Loucy (cell line): ENCODE results near the gene EIF1.

ENCODE experiments used
- H2AFZ ChIP-seq: fragments of 200-600 bp; sonication (generic); 2 replicates; pipeline ENCODE4 v1.6.0; 2016; ENCODE audit warnings: antibody characterized with exemption, mild to moderate bottlenecking, low read length, moderate library complexity
- H3F3A ChIP-seq: fragments of 200-600 bp; 2 replicates; pipeline ENCODE4 v1.6.0; 2016; ENCODE audit warnings: antibody characterized with exemption, low read depth, mild to moderate bottlenecking
- H3K27me3 ChIP-seq: fragments of 200-600 bp; sonication (generic); 2 replicates; pipeline ENCODE4 v1.6.1; 2014; ENCODE audit warnings: low read length, mild to moderate bottlenecking; ENCODE audit not compliant: insufficient read depth, poor library complexity, severe bottlenecking
- H3K36me3 ChIP-seq: fragments of 200-600 bp; sonication (generic); 2 replicates; pipeline ENCODE4 v1.6.1; 2016; ENCODE audit warnings: low read length; ENCODE audit not compliant: insufficient read depth
- H3K4me1 ChIP-seq: fragments of 200-600 bp; sonication (generic); 2 replicates; pipeline ENCODE4 v1.5.1; 2014; ENCODE audit warnings: low read length, mild to moderate bottlenecking; ENCODE audit not compliant: insufficient read depth, poor library complexity, severe bottlenecking
- H3K4me2 ChIP-seq: fragments of 200-600 bp; sonication (generic); 2 replicates; pipeline ENCODE4 v1.6.0; 2014; ENCODE audit warnings: antibody characterized with exemption, low read length, low read depth, mild to moderate bottlenecking; ENCODE audit not compliant: poor library complexity, severe bottlenecking
- H3K4me3 ChIP-seq: fragments of 200-600 bp; sonication (generic); 2 replicates; pipeline ENCODE4 v1.5.1; 2014; ENCODE audit warnings: low read length, mild to moderate bottlenecking, mixed read lengths; ENCODE audit not compliant: poor library complexity, severe bottlenecking
- H3K79me2 ChIP-seq: fragments of 200-600 bp; sonication (generic); 2 replicates; pipeline ENCODE4 v1.6.1; 2014; ENCODE audit warnings: low read length; ENCODE audit not compliant: insufficient read depth
- H3K9ac ChIP-seq: fragments of 200-600 bp; sonication (generic); 2 replicates; pipeline ENCODE4 v1.6.0; 2014; ENCODE audit warnings: mild to moderate bottlenecking, low read depth, low read length, moderate library complexity; ENCODE audit not compliant: poor library complexity, severe bottlenecking
- H3K9me2 ChIP-seq: fragments of 200-600 bp; sonication (generic); replicated peaks from 2 replicates; pipeline ENCODE4 v1.6.1; 2016; ENCODE audit warnings: low read depth, low read length, mixed read lengths
- H3K9me3 ChIP-seq: fragments of 200-600 bp; sonication (generic); 2 replicates; pipeline ENCODE4 v1.6.1; 2014; ENCODE audit warnings: mild to moderate bottlenecking, antibody characterized with exemption, low read length, low read depth; ENCODE audit not compliant: insufficient read depth
- H4K20me1 ChIP-seq: fragments of 200-600 bp; sonication (generic); 2 replicates; pipeline ENCODE4 v1.6.0; 2014; ENCODE audit warnings: antibody characterized with exemption, low read length, mild to moderate bottlenecking; ENCODE audit not compliant: insufficient read depth, poor library complexity, severe bottlenecking
- CTCF ChIP-seq: fragments of 200-600 bp; sonication (generic); conservative IDR thresholded peaks from 2 replicates; pipeline ENCODE4 v1.5.1; 2014; ENCODE audit warnings: mild to moderate bottlenecking, antibody characterized with exemption, low read length
- EZH2phosphoT487 ChIP-seq: fragments of 200-600 bp; IDR thresholded peaks from 2 replicates; pipeline ENCODE4 v1.6.1; 2018; ENCODE audit warnings: antibody characterized with exemption, mild to moderate bottlenecking, moderate library complexity, borderline replicate concordance

The EIF1 gene

GRCh38 chr17:41734139-41734948, 45.7 kb downstream of the EIF1 start, which contains the start of gene HAP1:
Gene HAP1 (minus strand): TSS chr17:41734643. CDS start chr17:41734634, 9 bp downstream.
- H3K4me1 ChIP-seq, result peaks cover 8% of the 10 kb centered on the region
- no peaks in the 10 kb centered on the region for H3K27me3 ChIP-seq
- H3K9me2 ChIP-seq, result no peaks in the 10 kb centered on the region
- H3F3A ChIP-seq, result no peaks in the 10 kb centered on the region
- H3K79me2 ChIP-seq, result no peaks in the 10 kb centered on the region
- no peaks in the 10 kb centered on the region for H4K20me1 ChIP-seq
- TF ChIP-seq EZH2phosphoT487 (no peak), CTCF (no peak)
- no peak within 1 kb of the TSS for H3K4me2 ChIP-seq
- H3K9ac ChIP-seq, result no peak within 1 kb of the TSS
- H3K9me3 ChIP-seq, result no peaks in the 10 kb centered on the region
- H2AFZ ChIP-seq, result no peak within 1 kb of the TSS
- H3K36me3 ChIP-seq, result no peaks in the 10 kb centered on the region
- H3K4me3 ChIP-seq, result no peak within 1 kb of the TSS

- no peaks in the 10 kb centered on the region for H3K79me2 ChIP-seq
- no peaks in the 10 kb centered on the region for H3F3A ChIP-seq
- no peak overlapping the region for H3K9ac ChIP-seq
- no peak overlapping the region for H2AFZ ChIP-seq
- no peak for TF ChIP-seq CTCF
- TF ChIP-seq EZH2phosphoT487, result no peak
- no peaks in the 10 kb centered on the region for H4K20me1 ChIP-seq
- no peaks in the 10 kb centered on the region for H3K9me2 ChIP-seq
- H3K9me3 ChIP-seq, result no peaks in the 10 kb centered on the region
- H3K36me3 ChIP-seq, result no peaks in the 10 kb centered on the region
- no peaks in the 10 kb centered on the region for H3K27me3 ChIP-seq
- no peak overlapping the region for H3K4me2 ChIP-seq
- no peak overlapping the region for H3K4me3 ChIP-seq
- peaks cover 8% of the 10 kb centered on the region for H3K4me1 ChIP-seq
These were observed 46.2 kb downstream of the EIF1 start for GRCh38 chr17:41734949-41735313.

GRCh38 chr17:41735744-41736143, 47.1 kb downstream of the EIF1 start:
- Histone ChIP-seq H3K9me3 (no peaks in the 10 kb centered on the region), H3K4me1 (peaks cover 4% of the 10 kb centered on the region), H3K36me3 (no peaks in the 10 kb centered on the region), H3F3A (no peaks in the 10 kb centered on the region), H2AFZ (no peak overlapping the region), H4K20me1 (no peaks in the 10 kb centered on the region), H3K9me2 (no peaks in the 10 kb centered on the region), H3K4me2 (no peak overlapping the region), H3K27me3 (no peaks in the 10 kb centered on the region), H3K4me3 (no peak overlapping the region), H3K9ac (no peak overlapping the region), H3K79me2 (no peaks in the 10 kb centered on the region)
- no peak for TF ChIP-seq CTCF
- TF ChIP-seq EZH2phosphoT487, result no peak
